ENCODE data around the gene XPO6. TPM values are rescaled to one million over a fixed set of nuclear protein-coding genes. Genes with fewer than 3 reads are reported as not detected.

Gene XPO6
- total RNA-seq, 2 donors from 2014 or later = 212 to 386 TPM

GRCh38 chr16:28057949-28058348, 153.8 kb downstream of the XPO6 start:
- H3K27me3 Mint-ChIP-seq = peaks cover 38 to 50% of the 10 kb centered on the region in 2 donors
- no peak overlapping the region for H3K4me3 Mint-ChIP-seq
- no peak overlapping the region for H3K27ac Mint-ChIP-seq
- peaks cover 0 to 3% of the 10 kb centered on the region in 2 donors for H3K4me1 Mint-ChIP-seq (ENCODE audit: low read depth in 2 of 2)
- H3K36me3 Mint-ChIP-seq = no peaks in the 10 kb centered on the region
- ATAC-seq (no peak), DNase-seq (ENCODE audit: low spot score) (no peak)
- no peaks in the 10 kb centered on the region for H3K9me3 Mint-ChIP-seq

GRCh38 chr16:28053461-28053860, 158.3 kb downstream of the XPO6 start:
- H3K27ac Mint-ChIP-seq = no peak overlapping the region
- ATAC-seq = peak in 1 of 2 donors; percentile 48
- H3K9me3 Mint-ChIP-seq = no peaks in the 10 kb centered on the region
- peaks cover 17 to 24% of the 10 kb centered on the region in 2 donors for H3K27me3 Mint-ChIP-seq
- no peak overlapping the region for H3K4me3 Mint-ChIP-seq
- peaks cover 0 to 3% of the 10 kb centered on the region in 2 donors for H3K4me1 Mint-ChIP-seq (ENCODE audit: low read depth in 2 of 2)
- no peak for DNase-seq (ENCODE audit: low spot score)
- H3K36me3 Mint-ChIP-seq = no peaks in the 10 kb centered on the region

DNA sequence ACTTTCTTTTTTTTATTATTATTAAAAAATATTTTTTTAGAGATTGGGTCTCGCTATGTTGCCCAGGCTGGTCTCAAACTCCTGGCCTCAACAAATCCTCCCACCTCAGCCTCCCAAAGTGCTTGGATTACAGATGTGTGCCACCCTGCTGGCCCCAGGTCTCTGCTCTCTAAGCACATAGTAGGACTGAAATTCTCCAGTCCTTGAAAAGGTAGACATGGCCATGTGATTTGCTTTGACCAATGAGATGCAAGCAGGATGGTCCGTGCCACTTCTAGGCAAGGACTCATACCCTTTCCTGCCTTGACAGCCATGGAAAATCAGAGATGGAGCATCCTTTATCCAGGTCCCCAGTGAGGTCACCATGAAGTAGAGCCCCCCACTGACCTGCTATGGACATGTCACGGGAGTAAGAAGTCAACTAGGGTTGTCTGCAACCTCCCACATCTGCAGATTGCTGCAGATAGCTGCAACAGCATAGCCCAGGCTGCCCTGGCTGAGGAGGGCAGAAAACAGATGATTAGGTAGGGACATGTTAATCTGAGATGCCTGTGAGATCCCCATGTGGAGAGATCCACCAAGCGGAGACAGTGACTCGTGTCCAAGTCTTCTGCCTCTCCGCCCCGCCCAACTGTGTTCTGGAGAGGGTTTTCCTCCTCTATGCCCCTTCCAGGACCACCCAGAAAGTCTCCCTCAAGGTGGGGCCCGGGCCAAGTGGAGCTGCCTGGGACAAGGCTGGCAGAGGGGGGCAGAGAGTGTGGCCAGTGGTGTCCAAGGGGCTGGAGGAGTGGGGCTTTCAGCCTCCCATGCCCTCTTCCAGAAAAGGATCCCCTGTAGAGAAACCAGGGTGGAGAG, 159.3 kb downstream of the XPO6 start:
- DNase-seq (ENCODE audit: low spot score) (no peak), ATAC-seq (no peak)
- peaks cover 15 to 22% of the 10 kb centered on the region in 2 donors for H3K27me3 Mint-ChIP-seq
- H3K4me1 Mint-ChIP-seq (ENCODE audit: low read depth in 2 of 2) = peaks cover 0 to 3% of the 10 kb centered on the region in 2 donors
- H3K4me3 Mint-ChIP-seq = no peak overlapping the region
- H3K27ac Mint-ChIP-seq = no peak overlapping the region
- no peaks in the 10 kb centered on the region for H3K36me3 Mint-ChIP-seq
- no peaks in the 10 kb centered on the region for H3K9me3 Mint-ChIP-seq

- H3K4me1 Mint-ChIP-seq (ENCODE audit: low read depth in 2 of 2) = peaks cover 0 to 2% of the 10 kb centered on the region in 2 donors
- no peaks in the 10 kb centered on the region for H3K9me3 Mint-ChIP-seq
- DNase-seq (ENCODE audit: low spot score) = no peak
- no peaks in the 10 kb centered on the region for H3K36me3 Mint-ChIP-seq
- no peak overlapping the region for H3K27ac Mint-ChIP-seq
- H3K27me3 Mint-ChIP-seq = peaks cover 13 to 22% of the 10 kb centered on the region in 2 donors
- peak in 1 of 2 donors; percentile 9 for ATAC-seq
- H3K4me3 Mint-ChIP-seq = no peak overlapping the region
These were observed 160.3 kb downstream of the XPO6 start for GRCh38 chr16:28051486-28051885.

Other genes starting within 250 kb of the XPO6 start
- not detected for gene GSG1L, start 148.3 kb downstream of the XPO6 start, total RNA-seq
- 1 to 10 TPM; 1.1 TPM for gene SBK1, start 80.6 kb upstream of the XPO6 start, total RNA-seq
- 10 to 100 TPM in 1 of 2 donors, not detected in 1; 13.8 TPM for gene NPIPB6, start 151.5 kb upstream of the XPO6 start, total RNA-seq
- gene EIF3CL, start 191.9 kb upstream of the XPO6 start, total RNA-seq = 100 to 1,000 TPM in 1 of 2 donors, 10 to 100 TPM in 1; 81.0 to 119 TPM